ENCODE measurements around the gene TM9SF4.

The TM9SF4 gene

GRCh38 chr20:32130352-32130751 is 20.8 kb downstream of the TM9SF4 start:
- no peak for DNase-seq

- no peak for DNase-seq
These were observed 21.5 kb downstream of the TM9SF4 start for GRCh38 chr20:32130965-32131364.

DNA sequence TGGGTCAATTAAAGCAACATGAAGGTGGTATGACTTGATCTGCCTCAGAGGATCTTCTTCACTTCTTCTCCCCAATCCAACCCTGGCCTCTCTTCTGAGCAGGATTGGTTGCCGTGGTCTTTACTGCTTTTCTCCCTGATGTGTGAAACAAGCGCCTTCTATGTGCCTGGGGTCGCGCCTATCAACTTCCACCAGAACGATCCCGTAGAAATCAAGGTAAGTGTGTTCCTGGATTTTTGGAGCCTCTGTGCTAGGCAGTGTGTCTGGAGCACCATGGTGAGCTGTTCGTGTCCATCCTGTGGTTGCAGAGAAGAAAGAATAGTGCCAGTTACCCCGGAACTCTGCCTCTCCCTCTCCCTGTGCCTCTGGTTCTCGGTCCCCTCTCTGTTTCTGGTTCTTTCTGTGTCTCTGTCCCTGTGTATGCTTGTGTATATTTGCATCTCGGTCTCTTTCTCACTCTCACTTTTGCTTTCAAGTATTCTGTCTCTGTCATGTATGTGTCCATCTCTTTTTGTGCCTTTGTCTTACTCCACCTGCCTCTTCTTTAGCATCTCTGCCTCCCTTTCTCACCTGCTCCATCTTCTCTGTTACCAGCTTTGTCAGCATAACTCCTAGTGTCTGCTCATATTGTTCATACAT is 23.5 kb downstream of the TM9SF4 start:
- no peak for DNase-seq

DNA sequence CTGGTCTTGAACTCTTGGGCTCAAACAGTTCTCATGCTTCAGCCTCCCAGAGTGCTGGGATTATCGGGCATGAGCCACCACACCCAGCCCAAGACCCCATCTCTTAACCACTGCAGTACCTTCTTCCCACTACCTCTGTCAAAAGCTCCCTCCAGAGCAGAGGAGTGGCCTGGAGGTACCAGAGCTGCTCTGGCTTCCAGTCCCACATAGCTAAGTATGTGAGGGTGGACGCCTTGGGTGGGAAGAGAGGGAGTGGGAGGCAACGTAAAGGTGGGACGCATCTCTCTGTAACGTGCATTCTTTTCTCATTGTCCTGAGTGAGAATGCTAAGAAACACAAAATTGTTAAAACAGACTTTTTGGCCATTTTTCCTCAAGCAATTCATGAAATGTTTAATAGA is 24.5 kb downstream of the TM9SF4 start:
- DNase-seq, result no peak

DNA sequence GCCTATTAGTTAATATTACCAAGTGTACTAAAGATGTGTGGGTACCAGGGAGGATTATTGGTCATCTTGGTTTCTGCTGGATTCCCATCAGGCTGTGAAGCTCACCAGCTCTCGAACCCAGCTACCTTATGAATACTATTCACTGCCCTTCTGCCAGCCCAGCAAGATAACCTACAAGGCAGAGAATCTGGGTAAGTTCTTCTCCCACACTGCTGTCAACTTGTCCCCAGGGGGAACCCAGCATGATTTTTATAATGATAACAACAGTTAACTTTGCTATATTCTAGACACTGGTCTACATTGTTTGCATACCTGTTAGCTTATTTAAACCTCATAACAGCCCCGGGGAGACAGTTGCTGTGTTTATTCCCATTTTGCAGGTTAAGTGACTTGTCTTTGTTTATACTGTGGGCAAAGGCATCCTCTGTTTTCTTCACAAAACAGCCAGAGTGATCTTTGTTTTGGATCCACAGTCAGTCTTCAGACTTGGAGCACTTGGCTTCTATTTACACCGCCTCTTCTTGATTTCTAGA is 26.5 kb downstream of the TM9SF4 start:
- no peak for DNase-seq

GRCh38 chr20:32138921-32139320 is 29.4 kb downstream of the TM9SF4 start:
- DNase-seq, result no peak

GRCh38 chr20:32139947-32140346 is 30.4 kb downstream of the TM9SF4 start:
- DNase-seq, result no peak

DNA sequence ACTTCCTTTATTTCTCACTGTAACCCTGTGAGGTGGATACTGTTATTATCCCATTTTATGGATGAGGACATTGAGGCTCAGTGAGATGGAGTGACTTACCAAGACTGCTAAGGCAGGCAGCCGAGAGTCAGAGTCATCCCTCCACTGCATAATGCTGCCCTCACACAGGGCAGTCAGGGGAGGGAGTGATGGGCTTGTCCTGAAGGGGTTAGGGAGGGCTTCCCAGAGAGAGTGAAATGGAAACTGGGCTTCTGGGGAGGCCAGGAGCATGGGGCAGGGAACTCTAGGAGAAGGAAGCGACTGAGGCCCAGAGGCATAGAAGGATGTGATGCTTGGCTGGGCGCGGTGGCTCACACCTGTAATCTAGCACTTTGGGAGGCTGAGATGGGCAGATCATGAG is 31.1 kb downstream of the TM9SF4 start:
- DNase-seq, result no peak

GRCh38 chr20:32141465-32141980 is 32.0 kb downstream of the TM9SF4 start:
- DNase-seq, result no peak

GRCh38 chr20:32142088-32142487 is 32.6 kb downstream of the TM9SF4 start:
- DNase-seq, result no peak

- no peak for DNase-seq
These were observed 33.5 kb downstream of the TM9SF4 start for GRCh38 chr20:32142991-32143390.

GRCh38 chr20:32144898-32145662 is 35.6 kb downstream of the TM9SF4 start:
- DNase-seq, result no peak

DNA sequence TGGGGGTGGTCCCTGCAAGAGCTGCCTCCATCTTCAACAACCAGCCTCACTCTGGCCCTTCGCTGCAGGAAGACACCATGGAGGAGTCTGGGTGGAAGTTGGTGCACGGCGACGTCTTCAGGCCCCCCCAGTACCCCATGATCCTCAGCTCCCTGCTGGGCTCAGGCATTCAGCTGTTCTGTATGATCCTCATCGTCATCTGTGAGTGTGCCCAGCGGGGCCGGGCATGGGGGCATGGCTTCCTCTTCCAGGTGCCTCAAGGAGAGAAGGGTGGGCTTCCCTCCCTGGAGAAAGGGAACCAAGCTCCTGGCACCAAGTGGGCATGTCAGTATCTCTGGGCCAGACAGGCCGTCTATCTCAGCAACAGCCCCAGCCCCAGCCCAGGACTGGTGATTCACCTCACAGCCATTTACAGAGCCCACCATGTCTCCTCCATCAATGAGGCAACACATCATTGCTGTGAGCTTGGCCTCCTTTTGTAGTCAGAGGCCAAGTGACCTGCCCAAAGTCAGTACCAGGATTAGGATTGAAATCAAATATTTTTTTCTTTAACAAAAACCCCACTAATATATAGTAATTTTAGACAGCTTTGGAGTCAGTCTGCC is 40.2 kb downstream of the TM9SF4 start:
- DNase-seq, result no peak

- DNase-seq, result no peak
These were observed 40.9 kb downstream of the TM9SF4 start for GRCh38 chr20:32150291-32150848.

DNA sequence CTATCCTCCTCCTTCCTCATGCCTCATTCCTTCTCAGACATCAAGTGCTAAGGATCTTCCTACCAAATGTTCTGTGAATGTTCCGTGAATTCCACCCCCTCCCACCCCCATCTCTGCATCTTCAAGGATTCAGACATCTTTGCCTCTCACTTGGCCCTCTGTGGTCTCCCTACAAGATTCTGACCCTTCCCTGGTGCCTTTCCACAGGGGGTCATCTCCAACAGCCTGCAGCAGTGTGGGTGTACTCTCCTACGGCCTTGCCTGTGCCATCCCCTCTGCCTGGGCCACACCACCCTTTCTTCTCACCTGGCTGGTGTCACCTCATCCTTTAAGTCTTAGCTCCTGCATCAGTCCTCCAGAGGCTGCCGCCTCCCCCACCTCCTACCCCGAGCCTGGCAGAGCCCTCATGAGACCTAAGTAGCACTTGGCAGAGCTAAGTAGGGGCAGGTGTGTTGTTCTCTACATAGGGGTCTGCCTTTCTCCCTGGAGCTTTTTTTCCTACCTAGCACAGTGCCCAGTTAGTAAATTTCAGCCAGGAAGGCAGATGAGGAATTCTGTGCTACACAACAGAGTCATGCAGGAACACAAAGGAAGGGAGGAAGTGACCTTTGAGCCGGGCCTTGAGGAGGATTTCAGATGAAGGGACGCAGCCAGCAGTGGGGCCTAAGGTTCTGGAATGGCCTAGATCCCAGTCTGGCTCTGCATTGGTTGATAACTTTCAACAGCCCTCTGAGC is 43.1 kb downstream of the TM9SF4 start:
- no peak for DNase-seq

DNA sequence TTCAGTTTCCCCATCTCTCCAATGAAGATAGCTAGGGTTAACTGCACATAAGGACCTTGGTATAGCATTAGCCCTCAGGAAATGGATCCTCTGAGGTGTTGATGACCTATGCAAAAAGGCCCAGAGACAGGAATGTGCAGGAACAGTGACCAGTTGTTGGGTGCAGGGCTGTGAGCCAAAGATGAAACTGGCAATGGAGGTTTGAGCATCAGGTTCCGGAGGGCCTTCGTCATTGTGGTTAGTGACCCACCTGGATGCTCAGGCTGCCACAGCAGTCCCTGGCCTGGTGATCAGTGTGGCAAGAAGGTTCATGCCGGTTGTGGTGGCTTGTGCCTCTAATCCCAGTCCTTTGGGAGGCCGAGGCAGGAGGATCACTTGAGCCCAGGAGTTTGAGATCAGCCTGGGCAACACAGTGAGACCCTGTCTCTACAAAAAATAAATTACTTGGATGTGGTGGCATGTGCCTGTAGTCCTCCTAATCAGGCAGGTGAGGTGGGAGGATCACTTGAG is 43.7 kb downstream of the TM9SF4 start:
- DNase-seq, result no peak

DNA sequence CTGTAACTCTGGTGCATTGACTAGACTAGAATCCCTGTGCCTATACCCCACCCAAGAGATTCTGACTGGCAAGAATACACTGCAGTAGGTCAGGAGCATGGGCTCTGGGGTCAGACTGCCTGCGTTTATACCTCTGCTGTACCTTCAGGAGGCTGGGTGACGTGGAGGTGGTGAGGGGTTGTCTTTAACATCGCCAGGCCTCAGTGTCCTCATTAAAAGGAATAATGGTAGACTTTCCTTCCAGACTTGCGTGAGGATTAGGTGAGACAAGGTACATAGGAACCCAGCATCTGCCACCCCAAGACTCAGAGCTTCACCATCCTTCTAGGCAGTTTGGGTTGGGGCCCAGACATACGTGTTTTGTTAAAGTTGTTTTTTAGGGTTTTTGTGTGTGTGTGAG is 44.3 kb downstream of the TM9SF4 start:
- no peak for DNase-seq

DNA sequence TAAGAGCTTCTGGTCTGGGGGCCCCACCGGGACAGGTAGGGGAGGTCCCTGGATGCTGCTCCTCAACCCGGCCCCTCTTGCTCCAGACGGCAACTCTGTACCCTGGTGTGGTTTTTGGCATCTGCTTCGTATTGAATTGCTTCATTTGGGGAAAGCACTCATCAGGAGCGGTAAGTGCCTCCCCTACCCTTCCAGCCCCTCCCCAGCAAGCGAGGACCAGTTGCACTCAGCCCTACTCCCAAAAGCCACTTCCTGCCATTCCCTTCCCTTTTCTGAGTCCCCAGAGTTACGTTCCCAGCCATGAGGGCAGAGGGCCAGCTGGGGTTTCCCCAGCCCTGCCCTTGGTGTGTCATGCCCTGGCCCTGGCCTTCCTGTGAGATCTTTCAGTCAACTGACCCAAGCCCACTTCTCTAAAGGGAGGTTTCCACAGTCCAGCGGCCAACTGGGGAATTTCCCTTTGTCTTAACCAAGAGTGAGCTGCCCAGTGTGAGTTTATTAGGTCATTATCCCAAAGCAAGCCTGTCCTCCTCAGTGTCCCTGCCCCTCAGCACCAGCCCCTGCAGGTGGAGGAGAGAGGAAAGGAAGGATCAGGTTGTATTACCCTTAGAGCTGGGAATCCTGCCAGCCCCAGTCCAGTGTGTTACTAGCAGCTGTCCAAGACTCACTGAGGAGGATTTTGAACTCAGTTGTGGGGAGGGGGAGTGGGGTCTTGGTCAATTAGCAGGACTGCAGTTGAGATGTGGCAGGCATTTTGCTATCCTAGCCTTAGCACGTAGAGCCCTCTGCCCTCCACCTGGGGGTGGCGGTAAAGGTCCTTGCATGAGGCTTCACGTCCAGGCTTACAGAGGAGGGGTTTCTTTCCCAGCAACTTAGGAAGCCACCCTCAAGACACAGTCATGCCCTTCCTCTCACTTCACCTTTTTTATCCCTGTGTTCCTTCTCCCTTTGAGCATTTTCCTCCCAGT is 45.8 kb downstream of the TM9SF4 start:
- DNase-seq, result peak; percentile 94 to 96

DNA sequence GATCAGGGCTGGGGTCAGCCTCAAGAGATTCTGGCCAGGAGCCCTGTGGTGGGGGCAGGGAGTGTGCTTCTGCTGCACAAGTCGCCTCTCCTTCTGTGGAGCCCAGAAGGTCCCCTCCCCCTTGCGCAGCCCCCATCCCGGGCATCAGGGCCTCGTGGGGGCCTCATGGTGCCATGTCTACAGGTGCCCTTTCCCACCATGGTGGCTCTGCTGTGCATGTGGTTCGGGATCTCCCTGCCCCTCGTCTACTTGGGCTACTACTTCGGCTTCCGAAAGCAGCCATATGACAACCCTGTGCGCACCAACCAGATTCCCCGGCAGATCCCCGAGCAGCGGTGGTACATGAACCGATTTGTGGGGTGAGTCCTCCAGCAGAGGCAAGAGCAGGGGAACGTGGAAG is 48.1 kb downstream of the TM9SF4 start:
- no peak for DNase-seq

DNA sequence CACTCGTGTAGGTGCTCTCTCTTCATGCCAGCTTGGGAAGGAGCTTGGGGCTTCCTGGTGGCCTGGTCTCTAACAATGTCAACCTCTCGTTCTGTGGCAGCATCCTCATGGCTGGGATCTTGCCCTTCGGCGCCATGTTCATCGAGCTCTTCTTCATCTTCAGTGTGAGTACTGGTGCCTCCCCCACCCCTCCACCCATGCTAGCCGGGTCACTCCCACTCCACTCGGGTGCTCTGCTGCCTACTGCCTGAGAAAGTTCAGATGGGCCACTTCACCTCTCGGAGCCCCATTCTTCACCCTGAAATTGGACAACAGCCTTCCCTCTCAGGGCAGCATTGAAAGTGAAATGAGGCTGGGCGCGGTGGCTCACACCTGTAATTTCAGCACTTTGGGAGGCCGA is 48.8 kb downstream of the TM9SF4 start:
- DNase-seq, result no peak

GRCh38 chr20:32158943-32159660 is 49.6 kb downstream of the TM9SF4 start:
- no peak for DNase-seq
